Measurements from ENCODE around the gene SLC39A7. TPM values are rescaled to one million over a fixed set of nuclear protein-coding genes. Genes with fewer than 3 reads are reported as not detected.

The SLC39A7 gene
- total and polyA plus RNA-seq, 4 donors: 59.7 to 102 (median 88.6) TPM

DNA sequence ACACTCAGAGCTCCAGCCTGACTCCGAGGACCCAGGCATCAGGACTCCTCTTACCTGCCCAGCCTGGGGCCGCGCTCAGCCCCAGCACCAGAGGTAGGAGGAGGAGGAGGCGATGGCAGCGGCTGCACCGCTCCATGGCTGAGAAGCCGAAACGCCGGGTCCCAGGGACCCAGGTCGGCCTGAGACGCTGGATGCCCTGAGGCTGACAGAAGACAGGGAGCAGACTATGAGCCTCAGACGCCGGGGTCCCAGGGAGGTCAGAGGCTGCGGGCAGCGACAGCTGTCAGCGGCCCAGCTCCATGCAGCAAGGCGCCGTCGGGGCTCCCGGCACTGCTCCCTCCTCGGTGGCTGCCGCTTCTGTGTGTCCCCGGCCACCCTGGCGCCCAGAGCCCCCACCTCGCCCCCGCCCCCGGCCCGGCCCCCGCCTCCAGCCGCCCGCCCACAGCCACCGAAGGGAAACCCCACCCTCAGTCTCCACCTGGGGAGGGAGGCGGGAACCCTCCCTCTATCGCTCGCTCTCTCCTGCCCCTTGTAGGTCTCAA lies 8.5 kb upstream of the SLC39A7 start, which contains the start of gene COL11A2:
COL11A2 (minus strand) TSS at position 363 of the 542 bp plus-strand sequence; CDS start at position 136, 227 bp downstream.
- Histone ChIP-seq H3K27me3 (ENCODE audit: control insufficient read depth in 1 of 2, insufficient read depth in 2 of 2, low read length in 1 of 2) (no peaks in the 10 kb centered on the region), H3K4me3 (ENCODE audit: low read length in 2 of 2) (no peak within 1 kb of the TSS), H3K4me1 (ENCODE audit: control insufficient read depth in 1 of 2, insufficient read depth in 2 of 2, low read length in 2 of 2) (no peaks in the 10 kb centered on the region), H3K9me3 (ENCODE audit: control insufficient read depth, low read length) (no peaks in the 10 kb centered on the region), H3K27ac (ENCODE audit: low read depth in 1 of 2, low read length in 2 of 2) (no peak within 1 kb of the TSS), H3K36me3 (ENCODE audit: control insufficient read depth in 1 of 2, insufficient read depth in 2 of 2, low read length in 1 of 2) (peaks cover 0 to 6% of the 10 kb centered on the region in 2 donors)
- WGBS, 2 donors: 18 to 27% methylated on average over 24 to 35 of the region's 35 CpGs
- ATAC-seq (ENCODE audit: low FRiP score): no peak
- DNase-seq: peak in 1 of 2 donors; percentile 47
- intact Hi-C loops (cut with DNase I): no loop called here

DNA sequence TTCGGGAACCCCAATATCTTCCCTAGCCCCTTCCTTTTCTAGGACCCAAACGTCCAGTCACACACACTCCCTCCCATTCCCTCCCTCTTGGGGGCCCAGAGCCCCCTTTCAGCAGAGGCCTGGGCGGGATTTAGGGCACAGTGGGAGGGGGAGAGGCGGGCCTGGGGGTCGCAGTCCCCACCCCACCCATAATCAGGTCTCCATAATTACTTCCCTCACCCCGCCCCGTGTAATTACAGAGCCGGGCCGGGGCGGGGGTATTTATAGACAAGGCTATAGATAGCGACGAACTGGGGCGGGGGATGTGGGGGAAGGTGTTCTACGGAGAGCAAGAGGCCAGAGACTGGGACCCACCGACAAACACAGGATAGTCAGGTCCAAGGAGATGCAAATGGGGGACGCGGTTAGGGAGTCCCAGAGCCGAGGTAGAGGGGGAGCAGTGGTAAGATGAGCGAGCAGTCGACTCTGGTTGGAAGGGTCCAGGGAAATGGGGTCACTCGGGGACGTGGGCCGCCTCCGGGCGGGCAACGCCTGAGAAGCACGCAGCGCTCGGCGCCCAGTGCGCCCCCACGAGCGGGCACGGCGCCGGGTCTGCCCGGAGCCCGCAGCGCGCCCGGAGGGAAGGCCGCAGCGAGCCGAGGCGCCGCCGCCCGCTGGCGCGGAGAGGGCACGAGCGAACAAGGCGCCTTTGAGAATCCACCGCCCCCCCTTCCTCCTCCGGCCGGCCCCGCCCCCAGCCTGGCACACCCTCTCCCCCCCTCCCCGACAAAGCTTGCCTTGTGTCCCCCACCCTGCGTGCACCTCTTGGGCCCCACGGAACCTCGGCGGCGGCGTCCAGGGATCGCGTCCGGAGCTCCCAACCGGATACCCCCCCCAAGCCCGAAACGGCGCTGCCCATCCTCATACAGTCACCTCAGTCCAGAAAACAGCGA lies 7.7 kb upstream of the SLC39A7 start:
- DNase-seq: peak; percentile 52 to 81
- WGBS, 2 donors: 2% methylated on average over 46 to 72 of the region's 72 CpGs
- H3K27ac ChIP-seq (ENCODE audit: low read depth in 1 of 2, low read length in 2 of 2): no peak overlapping the region

DNA sequence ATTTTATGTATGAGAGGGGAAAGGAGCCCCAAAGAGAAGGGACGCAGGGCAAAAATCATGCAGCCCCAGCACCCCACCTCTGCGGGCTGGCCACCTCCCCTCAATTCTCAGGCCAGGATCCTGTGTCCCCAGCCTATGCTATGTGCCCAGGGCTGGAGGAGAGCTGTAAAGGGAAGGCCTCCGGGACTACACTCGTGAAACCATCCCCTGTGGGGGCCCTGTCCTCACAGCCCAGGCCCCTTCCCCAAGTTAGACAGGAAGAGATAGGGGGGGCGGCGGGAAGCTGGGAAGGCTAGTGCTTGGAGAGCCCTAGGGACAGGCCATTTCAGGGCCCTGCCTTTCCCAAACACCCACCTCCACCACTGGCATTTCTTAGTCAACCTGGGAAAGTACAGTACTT lies 7.0 kb upstream of the SLC39A7 start:
- Histone ChIP-seq H3K4me1 (ENCODE audit: control insufficient read depth in 1 of 2, insufficient read depth in 2 of 2, low read length in 2 of 2) (no peaks in the 10 kb centered on the region), H3K36me3 (ENCODE audit: control insufficient read depth in 1 of 2, insufficient read depth in 2 of 2, low read length in 1 of 2) (peaks cover 0 to 6% of the 10 kb centered on the region in 2 donors), H3K9me3 (ENCODE audit: control insufficient read depth, low read length) (no peaks in the 10 kb centered on the region), H3K27me3 (ENCODE audit: control insufficient read depth in 1 of 2, insufficient read depth in 2 of 2, low read length in 1 of 2) (no peaks in the 10 kb centered on the region), H3K4me3 (ENCODE audit: low read length in 2 of 2) (no peak overlapping the region), H3K27ac (ENCODE audit: low read depth in 1 of 2, low read length in 2 of 2) (no peak overlapping the region)
- intact Hi-C loops (cut with DNase I): no loop called here
- ATAC-seq (ENCODE audit: low FRiP score) (no peak), DNase-seq (no peak)
- 54 to 58% methylated on average over 6 of the region's 6 CpGs for WGBS, 2 donors

More for the DNA sequence above, 7.7 kb upstream of the SLC39A7 start:
- Histone ChIP-seq H3K4me1 (ENCODE audit: control insufficient read depth in 1 of 2, insufficient read depth in 2 of 2, low read length in 2 of 2) (no peaks in the 10 kb centered on the region), H3K4me3 (ENCODE audit: low read length in 2 of 2) (no peak overlapping the region), H3K36me3 (ENCODE audit: control insufficient read depth in 1 of 2, insufficient read depth in 2 of 2, low read length in 1 of 2) (peaks cover 0 to 6% of the 10 kb centered on the region in 2 donors), H3K27me3 (ENCODE audit: control insufficient read depth in 1 of 2, insufficient read depth in 2 of 2, low read length in 1 of 2) (no peaks in the 10 kb centered on the region), H3K9me3 (ENCODE audit: control insufficient read depth, low read length) (no peaks in the 10 kb centered on the region)
- ATAC-seq (ENCODE audit: low FRiP score): peak; percentile 17
- intact Hi-C loops (cut with DNase I): no loop called here

DNA sequence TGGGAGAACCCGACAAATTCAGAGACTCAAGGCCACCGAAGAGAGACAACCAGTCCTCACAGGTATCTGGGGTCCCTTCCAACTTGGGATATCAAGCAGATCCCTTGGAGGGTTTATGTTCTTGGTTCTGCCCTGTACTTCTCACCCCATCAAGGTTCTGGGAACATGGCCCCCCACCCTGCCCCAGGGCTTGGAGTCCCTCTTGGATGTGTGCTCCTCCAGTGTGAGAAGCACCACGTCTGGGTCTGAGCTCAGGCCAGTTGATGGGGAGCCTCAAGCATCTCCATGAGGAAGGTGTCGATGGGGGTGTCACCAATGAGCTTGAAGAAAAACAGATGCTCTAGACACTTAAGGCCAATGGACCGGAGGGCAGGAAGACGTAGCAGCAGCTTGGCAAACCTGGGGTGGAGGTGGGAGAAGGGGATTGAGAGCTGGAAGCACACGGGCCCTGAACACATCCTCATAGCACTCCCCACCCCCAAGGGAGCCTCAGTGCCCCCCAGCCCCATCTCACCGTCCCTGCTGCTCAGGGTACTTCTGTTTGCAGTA lies 6.2 kb upstream of the SLC39A7 start:
- intact Hi-C loops (cut with DNase I): no loop called here
- H3K4me1 ChIP-seq (ENCODE audit: control insufficient read depth in 1 of 2, insufficient read depth in 2 of 2, low read length in 2 of 2): no peaks in the 10 kb centered on the region
- DNase-seq (no peak), ATAC-seq (ENCODE audit: low FRiP score) (no peak)
- no peak overlapping the region for H3K4me3 ChIP-seq (ENCODE audit: low read length in 2 of 2)
- H3K9me3 ChIP-seq (ENCODE audit: control insufficient read depth, low read length): no peaks in the 10 kb centered on the region
- 58 to 64% methylated on average over 8 of the region's 8 CpGs for WGBS, 2 donors
- no peaks in the 10 kb centered on the region for H3K27me3 ChIP-seq (ENCODE audit: control insufficient read depth in 1 of 2, insufficient read depth in 2 of 2, low read length in 1 of 2)
- peaks cover 0 to 6% of the 10 kb centered on the region in 2 donors for H3K36me3 ChIP-seq (ENCODE audit: control insufficient read depth in 1 of 2, insufficient read depth in 2 of 2, low read length in 1 of 2)
- no peak overlapping the region for H3K27ac ChIP-seq (ENCODE audit: low read depth in 1 of 2, low read length in 2 of 2)

GRCh38 chr6:33195304-33196165 lies 5.1 kb upstream of the SLC39A7 start:
- H3K27me3 ChIP-seq (ENCODE audit: control insufficient read depth in 1 of 2, insufficient read depth in 2 of 2, low read length in 1 of 2): no peaks in the 10 kb centered on the region
- intact Hi-C loops (cut with DNase I): loop anchor here (2.0 to 5.0 kb wide), 2 partner anchors 33 to 35 kb away; no protein-coding TSS in a partner anchor
- ATAC-seq (ENCODE audit: low FRiP score): no peak
- H3K4me1 ChIP-seq (ENCODE audit: control insufficient read depth in 1 of 2, insufficient read depth in 2 of 2, low read length in 2 of 2): no peaks in the 10 kb centered on the region
- no peaks in the 10 kb centered on the region for H3K9me3 ChIP-seq (ENCODE audit: control insufficient read depth, low read length)
- H3K27ac ChIP-seq (ENCODE audit: low read depth in 1 of 2, low read length in 2 of 2): no peak overlapping the region
- peak; percentile 11 to 70 for DNase-seq
- peaks cover 0 to 6% of the 10 kb centered on the region in 2 donors for H3K36me3 ChIP-seq (ENCODE audit: control insufficient read depth in 1 of 2, insufficient read depth in 2 of 2, low read length in 1 of 2)
- whole genome bisulfite sequencing, 2 donors: 73% methylated on average over 15 of the region's 15 CpGs
- no peak overlapping the region for H3K4me3 ChIP-seq (ENCODE audit: low read length in 2 of 2)

DNA sequence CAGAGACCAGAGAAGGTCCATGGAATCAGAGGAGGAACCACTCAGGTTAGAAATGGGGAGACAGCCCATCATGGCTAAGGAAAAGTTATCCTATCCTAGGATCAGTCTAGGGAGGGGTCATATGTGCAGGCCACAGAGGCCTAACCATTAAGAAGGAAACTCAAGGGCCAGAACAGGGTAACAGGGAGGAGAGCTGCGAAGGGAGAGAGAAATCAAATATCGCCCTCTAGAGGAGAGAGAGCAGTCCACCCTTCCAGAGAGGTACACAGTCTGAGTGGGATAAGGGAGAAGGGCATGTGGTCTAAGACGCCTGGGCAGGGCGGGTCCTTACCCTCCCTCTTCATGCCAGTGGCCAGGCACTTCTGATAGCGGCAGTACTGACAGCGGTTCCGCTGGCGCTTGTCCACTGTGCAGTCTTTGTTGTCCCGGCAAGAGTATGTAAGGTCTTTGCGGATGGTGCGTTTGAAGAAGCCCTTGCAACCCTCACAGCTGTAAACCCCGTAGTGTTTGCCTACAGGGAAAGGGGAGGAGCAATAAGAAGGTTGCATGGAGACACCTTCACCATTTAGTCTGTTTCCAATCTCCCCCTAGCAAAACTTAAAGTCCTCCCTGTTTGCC lies 3.1 kb upstream of the SLC39A7 start:
- Histone ChIP-seq H3K4me3 (ENCODE audit: low read length in 2 of 2) (no peak overlapping the region), H3K4me1 (ENCODE audit: control insufficient read depth in 1 of 2, insufficient read depth in 2 of 2, low read length in 2 of 2) (no peaks in the 10 kb centered on the region), H3K9me3 (ENCODE audit: control insufficient read depth, low read length) (no peaks in the 10 kb centered on the region), H3K36me3 (ENCODE audit: control insufficient read depth in 1 of 2, insufficient read depth in 2 of 2, low read length in 1 of 2) (peaks cover 0 to 6% of the 10 kb centered on the region in 2 donors), H3K27ac (ENCODE audit: low read depth in 1 of 2, low read length in 2 of 2) (no peak overlapping the region), H3K27me3 (ENCODE audit: control insufficient read depth in 1 of 2, insufficient read depth in 2 of 2, low read length in 1 of 2) (no peaks in the 10 kb centered on the region)
- intact Hi-C loops (cut with DNase I): loop anchor here (2.0 to 5.0 kb wide), 2 partner anchors 35 to 37 kb away; no protein-coding TSS in a partner anchor
- WGBS, 2 donors: 31% methylated on average over 12 of the region's 12 CpGs
- DNase-seq (peak; percentile 49 to 75), ATAC-seq (ENCODE audit: low FRiP score) (no peak)

DNA sequence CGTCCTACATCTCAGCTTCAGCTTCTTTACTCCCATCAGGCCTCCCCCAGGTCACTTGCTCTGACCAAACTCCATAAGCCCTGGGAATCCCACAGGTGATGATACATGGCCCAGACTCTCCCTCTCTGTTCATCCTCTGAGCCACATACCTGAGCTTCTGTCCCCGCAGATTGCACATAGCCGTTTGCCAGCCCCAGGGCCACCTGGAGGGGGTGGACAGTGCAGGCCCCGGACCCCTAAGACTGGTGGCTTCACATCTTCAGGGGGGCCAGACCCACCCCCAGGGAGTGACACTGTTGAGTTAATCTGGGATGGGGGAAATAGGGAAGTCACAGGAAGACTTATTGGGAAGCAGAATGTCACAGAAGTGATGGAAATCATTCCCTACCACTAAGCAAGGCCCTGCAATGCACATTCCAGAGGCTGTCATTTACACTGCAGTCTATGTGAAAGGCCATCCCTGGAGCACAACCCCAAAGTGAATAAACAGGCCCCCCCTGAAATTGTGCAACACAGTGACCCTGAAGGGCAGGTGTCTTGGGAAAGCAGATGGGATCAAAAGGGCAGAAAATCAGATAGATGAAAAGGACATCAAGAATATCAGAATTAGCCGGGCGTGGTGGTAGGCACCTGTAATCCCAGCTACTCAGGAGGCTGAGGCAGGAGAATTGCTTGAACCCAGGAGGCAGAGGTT lies 2.4 kb upstream of the SLC39A7 start:
- H3K4me1 ChIP-seq (ENCODE audit: control insufficient read depth in 1 of 2, insufficient read depth in 2 of 2, low read length in 2 of 2): no peaks in the 10 kb centered on the region
- DNase-seq: peak; percentile 20 to 51
- 67 to 70% methylated on average over 6 of the region's 6 CpGs for WGBS, 2 donors

More for the DNA sequence above, 2.4 kb upstream of the SLC39A7 start:
- intact Hi-C loops (cut with DNase I): loop anchor here in 1 of 2 donors (5.0 kb wide), 1 partner anchor 36 kb away; no protein-coding TSS in a partner anchor
- Histone ChIP-seq H3K27me3 (ENCODE audit: control insufficient read depth in 1 of 2, insufficient read depth in 2 of 2, low read length in 1 of 2) (no peaks in the 10 kb centered on the region), H3K27ac (ENCODE audit: low read depth in 1 of 2, low read length in 2 of 2) (no peak overlapping the region), H3K36me3 (ENCODE audit: control insufficient read depth in 1 of 2, insufficient read depth in 2 of 2, low read length in 1 of 2) (peaks cover 0 to 6% of the 10 kb centered on the region in 2 donors), H3K4me3 (ENCODE audit: low read length in 2 of 2) (no peak overlapping the region), H3K9me3 (ENCODE audit: control insufficient read depth, low read length) (no peaks in the 10 kb centered on the region)
- ATAC-seq (ENCODE audit: low FRiP score): no peak
